GDM1 (cell line): Measurements from ENCODE around the gene MXD4.

ENCODE experiments used
- DNase-seq: peaks from one replicate; lab custom pipeline; 2025; lab: John Stamatoyannopoulos, UW

Gene MXD4

DNA sequence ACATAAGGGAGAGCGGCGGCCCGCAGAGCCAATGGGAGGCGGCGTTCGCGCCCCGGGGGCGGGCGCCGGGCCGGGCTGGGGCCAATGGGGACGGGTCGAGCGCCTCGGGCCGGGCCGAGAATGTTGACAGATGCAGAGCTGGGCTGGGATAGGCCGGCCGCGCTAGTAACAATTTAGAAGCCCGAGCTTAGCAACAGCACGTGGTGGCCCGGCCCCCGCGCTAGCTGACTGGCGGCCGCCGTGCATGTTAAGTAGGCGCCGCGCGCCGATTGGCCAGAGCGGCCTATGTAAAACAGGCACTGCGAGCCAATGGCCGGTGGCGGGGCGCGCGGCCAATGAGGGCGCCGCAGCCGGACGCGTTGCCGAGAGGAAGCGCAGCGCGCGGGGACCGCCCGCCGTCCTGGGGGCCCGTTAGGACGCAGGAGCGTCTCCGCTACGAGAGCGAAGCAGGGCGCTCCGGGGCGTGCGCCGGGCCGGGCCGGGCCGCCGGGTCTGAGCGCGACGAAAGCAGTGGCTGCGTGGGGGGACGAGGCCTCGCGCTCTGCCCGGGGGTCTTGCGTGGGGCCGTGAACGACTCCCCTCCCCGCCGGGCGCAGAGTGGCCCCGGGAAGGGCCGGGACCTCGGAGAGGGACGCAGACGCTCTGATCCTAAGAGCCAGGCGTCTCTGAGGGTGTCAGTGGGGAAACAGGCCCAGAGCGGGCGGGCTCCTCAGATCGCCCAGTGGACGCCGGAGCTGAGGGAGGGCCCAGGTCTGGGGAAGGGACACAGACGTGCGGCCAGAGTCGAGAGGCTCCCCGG, 435 bp upstream of the MXD4 start:
- peak; percentile 100 for DNase-seq

DNA sequence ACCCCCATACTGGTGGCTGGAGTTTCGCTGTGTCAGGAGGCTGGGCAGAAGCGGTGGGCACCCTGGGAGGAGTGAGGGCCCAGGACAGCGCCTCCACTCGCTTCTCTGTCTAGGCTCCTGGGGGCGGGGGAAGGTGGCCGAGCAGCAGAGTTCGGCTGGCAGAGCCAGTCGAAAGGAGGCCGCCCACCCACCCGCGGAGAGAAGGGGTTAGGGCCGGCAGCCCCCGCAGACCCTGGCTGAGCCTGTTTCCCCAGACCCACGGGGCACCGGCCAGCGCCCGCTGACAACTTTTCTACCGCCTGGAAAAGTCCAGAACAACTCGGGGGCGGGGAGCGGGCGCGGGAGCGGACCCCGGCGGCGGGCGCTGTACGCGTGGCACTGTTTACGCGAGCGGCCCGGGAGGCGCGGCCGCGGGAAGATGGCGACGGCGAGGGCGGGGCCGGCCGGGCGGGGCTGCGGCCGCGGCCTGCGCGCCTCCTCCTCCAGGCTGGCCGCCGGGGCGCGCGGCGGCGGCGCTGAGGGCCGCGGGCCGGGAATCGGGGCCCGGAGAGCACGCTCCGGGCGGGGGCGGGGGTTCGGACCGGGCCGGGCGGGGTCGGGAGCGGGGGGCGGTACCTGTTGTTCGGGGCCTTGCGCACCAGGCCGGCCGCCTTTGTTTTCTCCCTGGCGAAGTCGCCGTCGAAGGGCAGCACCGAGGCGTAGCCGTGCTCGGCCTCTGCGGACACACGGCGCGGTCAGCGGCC, 628 bp downstream of the MXD4 start:
- DNase-seq: peak; percentile 39

DNA sequence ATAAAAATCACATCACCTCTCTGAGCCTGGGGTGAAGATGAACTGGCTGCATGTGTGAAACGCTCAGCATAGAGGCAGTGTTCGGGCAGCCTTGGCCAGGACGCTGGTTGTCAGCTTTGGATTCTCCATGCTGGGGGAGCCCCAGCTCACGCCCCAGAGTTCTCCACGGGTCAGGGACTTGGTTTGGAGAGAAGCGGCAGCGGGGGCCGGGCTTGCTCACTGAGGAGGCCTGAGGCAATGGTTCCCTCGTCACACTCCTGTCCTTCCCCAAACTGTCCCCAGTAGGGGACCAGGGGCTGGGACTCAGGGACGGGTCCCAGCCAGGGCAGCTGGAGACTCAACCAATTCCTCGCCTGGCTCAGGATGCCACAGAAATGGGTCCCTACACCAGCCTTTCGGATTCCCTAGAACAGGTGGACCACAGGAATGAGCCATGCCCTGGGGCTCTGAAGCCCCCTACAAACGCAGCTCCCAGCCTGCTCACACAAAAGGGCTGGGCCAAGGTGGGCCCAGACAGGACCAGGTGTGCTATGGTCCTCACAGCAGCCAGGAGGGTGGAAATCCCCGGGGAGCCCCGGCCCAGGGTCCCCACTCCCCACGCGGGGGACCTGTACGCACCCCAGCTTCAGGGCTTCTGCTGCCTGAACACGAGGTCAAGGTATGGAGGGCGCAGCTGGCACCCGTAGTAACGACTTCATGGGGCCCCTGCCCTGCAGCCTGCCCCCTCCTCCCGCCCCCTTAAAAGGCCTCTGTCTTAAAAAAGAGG, 1.4 kb downstream of the MXD4 start:
- DNase-seq: no peak

DNA sequence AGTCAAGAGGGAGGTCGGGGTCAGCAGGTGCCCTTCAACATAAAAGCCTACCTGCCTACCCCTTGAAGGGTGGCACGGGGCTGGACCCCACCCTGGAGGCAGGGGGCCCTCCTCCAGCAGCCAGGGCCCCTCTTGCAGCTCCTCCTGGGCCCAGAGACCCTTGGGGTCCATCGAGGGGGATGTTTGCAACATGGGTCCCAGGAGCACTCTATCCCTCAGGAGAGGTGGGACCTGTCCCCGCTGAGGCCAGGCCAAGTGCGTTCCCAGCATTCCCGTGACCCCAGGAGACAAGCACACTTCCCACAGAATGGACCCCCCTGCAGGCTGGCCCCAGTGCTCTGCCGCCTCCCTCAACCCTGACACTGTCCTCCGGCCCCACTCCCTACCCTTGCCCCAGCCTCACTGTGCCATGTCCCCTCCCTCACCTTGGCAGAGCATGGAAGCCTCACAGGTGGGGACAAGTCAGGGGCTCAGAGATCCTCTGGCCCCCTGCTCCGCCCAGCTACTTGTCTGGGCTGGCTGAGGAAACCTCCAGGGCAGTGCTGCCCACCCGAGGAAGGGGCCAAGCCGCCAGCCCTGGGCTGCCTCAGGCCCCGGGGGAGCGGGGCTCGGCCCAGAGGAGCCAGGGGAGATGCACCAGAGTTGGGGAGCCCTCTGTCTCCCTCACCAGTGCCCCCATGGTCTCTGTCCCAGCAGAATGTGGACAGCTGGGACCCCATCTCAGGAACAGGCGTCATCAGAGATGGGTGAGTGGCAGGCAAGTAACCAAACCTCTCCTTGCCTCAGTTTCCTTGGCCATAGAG, 2.2 kb downstream of the MXD4 start:
- no peak for DNase-seq

DNA sequence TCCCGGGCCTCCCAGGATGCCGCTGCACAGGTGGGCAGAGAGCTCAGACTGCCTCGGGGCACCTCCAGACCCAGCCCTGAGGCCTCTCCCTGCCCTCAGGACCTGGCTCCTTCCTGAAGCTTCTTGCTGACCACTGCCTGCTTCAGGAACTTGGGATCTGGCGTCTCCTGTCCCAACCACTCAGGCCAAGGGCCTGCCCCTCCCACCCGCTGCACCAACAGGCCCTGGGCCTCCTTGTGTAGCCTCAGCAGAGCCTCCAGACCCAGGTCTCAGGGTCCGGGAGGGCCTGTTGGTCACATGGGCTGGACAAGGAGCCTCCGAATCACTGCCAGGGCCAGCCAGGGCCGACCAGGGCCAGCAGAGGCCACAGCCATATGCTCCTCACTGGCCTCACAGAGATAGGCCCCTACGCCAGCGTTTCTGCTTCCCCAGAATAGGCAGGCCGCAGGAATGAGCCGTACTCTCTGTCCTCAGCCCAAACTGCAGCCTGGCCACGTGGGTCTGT, 2.8 kb downstream of the MXD4 start:
- no peak for DNase-seq

DNA sequence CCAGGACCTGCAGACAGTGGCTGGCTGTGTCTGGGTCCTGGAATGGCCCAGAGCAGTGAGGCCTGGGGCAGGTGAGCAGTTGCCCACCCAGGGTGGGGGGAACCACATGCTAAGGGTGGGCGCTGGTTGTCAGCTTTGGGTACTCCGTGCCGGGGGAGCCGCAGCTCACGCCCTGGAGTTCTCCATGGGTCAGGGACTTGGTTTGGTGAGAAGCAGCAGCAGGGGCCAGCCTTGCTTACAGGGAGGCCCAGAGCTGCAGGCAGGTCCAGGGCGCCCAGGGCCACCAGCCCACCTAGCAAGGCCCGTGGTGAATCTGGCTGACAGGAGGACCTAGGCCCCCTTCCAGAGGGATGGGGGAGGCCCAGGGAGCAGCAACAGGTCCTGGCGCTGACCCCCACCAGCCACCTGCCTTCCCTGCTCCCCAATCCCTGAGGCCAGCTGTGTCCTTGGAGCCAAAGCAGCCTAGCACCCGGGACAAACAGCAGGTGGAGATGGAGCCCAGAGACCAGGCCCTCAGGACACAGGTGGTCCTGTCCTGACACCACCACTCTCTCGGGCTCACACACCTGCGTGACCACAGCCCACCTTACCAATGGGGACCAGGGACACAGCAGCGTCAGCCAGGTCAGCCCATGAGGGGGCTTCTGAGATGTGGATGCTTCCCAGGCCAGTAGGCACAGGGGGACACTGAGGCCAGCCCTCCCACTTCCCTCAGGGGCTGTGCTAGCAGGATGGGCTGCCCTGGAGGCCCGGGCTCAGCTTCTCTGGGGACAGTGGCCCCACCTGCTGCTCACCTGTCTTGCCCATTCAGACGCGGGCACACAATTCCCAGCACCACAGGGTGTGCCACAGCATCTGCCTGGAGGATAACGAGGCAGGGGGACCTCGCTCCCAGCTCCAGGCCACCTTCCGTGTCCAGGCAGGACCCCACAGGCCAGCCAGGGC, 3.5 kb downstream of the MXD4 start:
- no peak for DNase-seq

DNA sequence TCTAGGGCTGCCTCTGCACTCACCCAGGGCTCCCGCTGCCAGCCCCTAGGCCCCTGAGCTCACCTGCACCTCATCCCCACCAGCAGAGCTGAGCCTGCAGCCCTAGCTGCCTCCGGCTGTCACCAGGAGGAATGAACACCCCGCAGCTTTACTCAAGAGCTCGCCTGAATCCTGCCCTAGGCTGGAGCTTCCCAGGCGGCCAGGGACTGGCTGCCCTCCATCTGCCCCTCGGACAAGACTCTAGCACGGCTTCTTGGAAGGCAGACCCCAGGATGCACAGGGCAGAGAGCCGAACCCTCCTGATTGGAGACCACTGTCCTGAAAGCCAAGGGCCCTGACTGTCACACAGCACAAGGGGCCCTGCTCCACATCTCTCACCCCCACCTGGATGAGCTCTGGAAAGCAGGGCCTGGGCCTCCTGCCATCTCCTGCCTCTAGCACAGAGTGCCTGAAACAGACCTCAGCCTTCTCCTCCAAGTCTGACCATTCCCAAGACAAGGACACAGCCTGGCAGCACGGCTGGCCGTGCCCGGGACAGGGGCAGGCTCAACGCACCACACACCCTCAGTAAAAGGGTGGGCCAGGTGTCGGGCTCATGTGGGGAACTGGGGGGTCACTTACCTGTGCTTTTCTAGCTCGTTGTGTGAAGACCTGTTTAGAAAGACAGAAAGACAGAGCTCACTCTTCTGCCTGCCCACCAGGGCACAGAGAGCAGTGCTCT, 4.4 kb downstream of the MXD4 start:
- DNase-seq: no peak

DNA sequence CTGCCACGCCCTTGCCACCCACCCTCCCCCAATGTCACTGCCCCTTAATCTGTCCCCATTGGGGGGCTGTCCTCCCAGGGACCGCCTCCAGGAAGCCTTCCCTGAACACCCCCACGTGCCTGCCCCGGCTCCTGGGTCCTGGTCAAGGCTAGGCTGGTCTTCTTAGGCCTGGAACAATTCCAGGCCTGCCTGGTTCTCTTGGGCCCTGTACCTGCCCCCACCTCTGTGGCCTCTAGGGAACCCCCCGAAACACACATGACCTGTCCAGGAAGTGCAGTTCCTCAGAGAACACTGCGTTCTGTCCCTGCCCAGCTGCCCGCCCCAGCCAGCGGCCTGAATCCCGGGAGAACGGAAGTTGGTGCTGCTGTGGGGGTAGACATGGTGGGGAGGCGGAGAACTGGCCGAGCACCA, 5.1 kb downstream of the MXD4 start:
- DNase-seq: no peak

DNA sequence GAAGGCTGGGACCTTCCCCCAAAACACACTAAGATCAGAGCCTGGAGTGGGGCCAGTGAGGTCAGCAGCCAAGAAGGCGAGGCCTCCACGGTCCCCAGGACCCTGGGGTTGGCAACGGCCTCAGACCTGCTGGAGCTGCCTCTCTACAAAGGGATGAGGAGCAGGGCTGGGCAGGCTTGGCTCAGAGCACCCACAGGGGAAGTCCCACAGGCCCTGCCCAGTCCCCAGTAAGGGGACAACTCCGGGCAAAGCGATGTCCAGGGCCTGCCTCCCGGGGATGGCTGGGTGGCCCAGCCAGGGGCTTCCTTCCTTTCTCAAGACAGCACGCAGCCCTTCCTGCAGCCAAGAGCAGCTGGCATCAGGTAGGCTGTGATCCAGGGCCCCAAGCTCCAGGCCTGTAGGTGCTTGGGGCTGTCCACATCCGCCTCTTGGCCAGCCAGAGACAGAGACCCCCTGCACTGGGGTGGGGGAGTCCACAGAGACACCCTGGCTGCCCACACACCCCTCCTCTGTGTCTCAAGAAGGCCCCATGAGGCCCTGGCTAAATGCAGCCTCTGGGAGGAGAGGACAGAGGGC, 5.7 kb downstream of the MXD4 start:
- DNase-seq: no peak

DNA sequence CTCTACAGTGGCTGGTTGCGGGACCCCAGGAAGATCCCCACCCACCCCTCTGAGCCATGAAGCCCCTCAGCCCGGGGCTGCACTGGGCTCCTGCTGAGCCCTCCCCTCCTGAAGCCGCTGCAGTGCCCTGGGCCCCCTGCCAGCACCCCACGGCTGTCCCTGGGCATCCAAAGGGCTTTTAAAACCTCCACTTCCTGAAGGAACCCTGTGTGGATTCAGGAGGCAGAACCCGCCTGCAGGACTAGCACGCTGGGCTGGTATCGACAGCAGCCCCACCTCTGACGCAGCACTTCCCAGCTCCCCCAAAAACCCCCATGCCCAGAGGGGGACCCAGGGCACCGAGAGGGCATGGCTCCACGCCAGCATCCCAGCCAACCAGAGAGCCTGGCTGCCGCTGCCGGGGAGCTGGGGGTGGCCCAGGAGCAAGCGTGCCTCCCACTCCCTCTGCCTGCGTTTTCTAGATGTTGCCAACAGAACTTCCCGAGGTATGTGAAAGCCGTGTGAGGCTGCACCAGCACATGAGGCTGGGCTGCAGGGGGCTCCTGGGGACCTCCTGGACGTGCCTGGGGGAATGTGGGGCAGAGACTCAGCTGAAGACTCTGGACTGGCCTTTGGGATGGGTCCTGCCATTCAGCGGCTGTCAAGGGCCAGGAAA, 6.3 kb downstream of the MXD4 start:
- DNase-seq: no peak

DNA sequence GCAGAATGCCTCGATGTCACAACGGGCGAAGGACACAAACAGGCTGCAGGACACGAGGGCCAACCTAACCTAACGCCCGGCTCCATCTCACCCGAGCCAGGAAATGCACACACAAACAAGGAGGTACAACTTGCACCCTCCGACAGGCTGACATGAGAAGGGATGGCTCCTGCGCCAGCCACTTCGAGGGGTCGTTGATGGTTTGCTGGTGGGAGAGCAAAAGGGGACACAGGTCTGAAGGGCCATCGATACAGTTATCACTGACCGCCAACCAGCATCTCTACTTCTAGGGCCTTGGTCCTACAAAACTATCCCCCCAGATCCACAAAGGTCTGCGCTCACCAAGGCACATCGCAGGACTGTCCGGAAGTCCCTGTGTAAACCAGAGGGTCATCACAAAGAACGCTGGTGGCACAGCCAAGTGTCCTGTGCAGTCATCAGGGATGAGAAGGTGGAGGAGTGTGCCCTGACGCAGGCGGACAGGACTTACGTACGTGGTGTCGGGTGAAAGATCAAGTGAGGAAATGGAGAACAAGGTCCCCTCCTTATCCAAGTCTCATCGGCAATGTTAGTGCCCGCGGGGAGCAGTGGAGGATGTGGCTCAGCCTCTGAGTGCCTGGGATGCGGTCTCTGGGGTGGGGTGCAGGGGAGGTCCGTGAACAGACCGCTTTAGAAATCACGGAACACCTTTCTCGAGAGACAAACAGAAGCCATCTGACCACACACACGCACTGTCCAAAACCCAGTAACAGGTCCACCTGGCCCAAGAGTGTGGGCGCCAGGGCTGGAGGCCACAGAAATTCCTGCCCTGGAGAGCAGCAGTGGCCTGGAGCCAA, 7.0 kb downstream of the MXD4 start:
- no peak for DNase-seq

DNA sequence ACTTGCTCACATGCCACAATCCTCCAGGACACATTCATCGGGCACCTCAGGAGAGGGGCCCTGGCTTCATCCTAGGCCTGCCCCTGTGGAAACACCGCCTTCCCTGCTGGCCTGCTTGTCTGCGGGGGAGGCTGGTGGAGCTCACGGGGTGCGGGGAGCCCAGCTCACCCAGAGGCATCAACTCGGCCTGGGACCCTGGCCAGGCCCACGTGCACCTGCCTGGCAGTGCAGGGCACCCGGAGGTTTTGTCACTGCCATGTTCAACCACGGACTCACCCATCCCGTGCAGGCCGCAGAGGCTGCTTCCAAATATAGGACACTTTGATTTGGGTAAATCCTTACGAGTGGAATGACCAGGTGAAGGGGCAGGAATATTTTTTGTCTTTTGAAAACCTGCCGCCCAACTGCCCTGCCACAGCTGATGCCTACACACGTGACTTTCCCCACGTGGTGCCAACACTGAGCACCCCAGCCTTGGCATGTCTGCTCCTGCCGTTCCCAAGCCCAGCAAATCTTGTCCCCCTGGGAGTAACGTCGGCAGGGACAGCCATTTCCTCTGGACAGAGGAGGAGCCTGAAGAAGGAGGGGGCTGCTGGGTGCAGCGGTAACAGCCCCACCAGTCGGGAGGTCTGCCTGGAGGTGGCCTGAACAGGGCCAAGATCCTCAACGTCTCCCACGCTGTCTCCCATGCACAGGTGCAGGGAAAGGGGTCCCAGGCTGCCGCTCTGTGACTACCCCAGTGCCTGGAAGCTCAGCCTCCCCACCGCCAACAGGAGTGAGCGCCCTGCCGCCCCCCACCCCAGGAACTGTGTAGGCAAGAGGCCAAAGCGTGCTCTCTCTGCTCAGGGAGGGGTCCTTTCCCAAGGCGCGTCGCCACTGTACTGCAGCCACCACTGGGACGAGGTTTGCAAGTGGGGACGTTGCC, 8.5 kb downstream of the MXD4 start:
- no peak for DNase-seq

DNA sequence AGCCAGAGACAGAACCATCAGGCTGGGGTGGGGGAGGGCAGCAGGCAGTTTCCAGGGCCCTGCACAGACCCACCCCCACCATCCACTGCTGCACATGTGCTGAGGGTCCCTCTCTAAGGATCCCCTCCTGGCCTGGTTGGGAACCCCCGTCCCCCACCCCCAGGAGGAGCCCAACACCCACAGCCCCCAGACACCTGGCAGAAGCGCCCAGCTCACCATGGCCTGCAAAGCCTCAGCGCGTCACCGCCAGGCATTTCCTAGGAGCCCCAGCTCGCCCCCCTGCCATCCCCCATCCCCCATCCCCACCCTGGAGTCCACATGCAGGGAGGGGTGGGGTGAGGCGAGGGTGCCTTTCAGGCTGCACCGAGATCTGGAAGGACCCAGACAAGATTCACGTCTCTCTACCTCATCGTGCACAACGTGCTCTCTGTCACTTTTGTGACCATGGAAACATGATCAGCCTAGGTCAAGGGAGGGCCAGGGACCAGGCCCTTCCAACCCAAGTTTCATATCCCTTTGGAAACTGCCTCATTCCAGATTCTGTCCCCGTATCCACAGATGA, 9.3 kb downstream of the MXD4 start:
- no peak for DNase-seq

DNA sequence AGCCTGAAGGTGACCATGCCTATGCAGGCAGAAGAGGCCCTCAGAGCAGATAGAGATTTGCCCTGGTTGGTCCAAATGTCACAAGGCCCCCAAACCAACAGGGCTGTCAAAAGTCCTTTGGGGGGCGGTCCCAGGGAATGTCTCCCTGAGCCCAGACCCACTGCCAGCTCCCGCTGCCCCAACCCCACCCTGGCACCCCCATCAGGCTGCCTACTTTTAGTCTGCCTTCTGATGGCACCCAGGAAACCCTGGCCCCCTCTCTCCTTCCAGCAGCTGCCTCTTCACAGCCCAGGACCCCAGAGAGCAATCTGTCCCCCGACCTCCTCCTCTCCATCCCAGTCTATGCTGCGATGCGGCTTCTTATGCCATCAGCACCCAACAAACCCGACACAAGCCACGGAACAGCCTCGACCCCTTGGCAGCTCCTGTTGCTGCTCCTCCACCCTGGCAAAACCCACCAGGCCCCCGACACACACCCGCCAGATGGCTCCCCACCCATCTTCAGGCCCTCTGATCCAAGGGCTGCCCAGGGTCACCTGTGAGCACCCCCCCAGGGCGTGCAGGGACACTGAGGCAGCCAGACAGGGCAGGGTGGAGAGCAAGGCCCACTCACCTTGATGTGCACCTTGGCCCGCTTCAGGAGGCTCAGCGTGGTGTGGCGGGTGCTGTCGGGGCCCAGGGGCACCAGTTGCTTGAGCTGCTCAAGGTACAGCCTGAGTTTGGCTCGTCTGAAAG, 9.9 kb downstream of the MXD4 start:
- DNase-seq: no peak

DNA sequence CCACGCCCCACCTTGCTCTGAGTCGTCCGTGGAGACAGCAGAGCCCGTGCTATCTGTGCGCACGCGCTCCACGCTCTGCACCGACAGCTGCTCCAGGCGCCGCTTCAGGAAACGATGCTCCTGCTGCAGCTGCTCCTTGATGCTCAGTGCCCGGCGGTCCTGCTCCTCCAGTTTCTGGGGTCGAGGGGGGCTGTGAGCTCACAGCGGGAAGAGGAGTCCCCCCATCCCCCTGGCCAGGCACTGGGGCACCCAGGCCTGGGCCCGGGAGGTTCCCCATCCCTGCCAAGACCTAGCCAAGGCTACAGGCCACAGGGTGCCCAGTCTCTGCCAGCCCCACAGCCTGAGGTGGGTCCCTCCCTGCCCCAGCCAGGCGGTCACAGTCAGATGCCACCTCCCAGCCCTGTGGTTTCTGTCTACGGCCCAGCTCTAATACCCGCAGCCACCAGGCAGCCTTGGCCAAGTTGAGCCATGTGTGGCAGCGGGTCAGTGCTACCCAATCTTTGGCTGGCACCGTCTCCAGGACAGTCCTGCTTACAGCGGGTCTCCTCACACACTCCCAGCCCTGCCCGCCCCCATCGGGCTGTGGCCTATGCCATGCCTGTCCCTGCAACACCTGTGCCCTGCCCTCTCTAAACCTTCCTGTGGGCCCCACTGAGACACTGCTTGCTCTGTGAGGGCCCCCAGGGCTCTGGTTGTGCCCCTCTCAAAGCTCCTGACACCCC, 10.7 kb downstream of the MXD4 start:
- DNase-seq: no peak
